Stimulated activated CD8-positive, alpha-beta memory T cell treated with anti-CD3 and anti-CD28 coated beads, Interleukin-15, amount 100 ng/mL, for 48 hours (primary cell): ENCODE measurements around the gene GPR12.
A peak's percentile ranks its signal among the peaks of the same experiment; 100 is the strongest.

Experiments
- DNase-seq, 2 donors: peaks; one replicate each; pipeline ENCODE4 v3.0.0-alpha.2; 2020; ENCODE audit warnings: low read depth in 2 of 2

The GPR12 gene, protein sequence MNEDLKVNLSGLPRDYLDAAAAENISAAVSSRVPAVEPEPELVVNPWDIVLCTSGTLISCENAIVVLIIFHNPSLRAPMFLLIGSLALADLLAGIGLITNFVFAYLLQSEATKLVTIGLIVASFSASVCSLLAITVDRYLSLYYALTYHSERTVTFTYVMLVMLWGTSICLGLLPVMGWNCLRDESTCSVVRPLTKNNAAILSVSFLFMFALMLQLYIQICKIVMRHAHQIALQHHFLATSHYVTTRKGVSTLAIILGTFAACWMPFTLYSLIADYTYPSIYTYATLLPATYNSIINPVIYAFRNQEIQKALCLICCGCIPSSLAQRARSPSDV

DNA sequence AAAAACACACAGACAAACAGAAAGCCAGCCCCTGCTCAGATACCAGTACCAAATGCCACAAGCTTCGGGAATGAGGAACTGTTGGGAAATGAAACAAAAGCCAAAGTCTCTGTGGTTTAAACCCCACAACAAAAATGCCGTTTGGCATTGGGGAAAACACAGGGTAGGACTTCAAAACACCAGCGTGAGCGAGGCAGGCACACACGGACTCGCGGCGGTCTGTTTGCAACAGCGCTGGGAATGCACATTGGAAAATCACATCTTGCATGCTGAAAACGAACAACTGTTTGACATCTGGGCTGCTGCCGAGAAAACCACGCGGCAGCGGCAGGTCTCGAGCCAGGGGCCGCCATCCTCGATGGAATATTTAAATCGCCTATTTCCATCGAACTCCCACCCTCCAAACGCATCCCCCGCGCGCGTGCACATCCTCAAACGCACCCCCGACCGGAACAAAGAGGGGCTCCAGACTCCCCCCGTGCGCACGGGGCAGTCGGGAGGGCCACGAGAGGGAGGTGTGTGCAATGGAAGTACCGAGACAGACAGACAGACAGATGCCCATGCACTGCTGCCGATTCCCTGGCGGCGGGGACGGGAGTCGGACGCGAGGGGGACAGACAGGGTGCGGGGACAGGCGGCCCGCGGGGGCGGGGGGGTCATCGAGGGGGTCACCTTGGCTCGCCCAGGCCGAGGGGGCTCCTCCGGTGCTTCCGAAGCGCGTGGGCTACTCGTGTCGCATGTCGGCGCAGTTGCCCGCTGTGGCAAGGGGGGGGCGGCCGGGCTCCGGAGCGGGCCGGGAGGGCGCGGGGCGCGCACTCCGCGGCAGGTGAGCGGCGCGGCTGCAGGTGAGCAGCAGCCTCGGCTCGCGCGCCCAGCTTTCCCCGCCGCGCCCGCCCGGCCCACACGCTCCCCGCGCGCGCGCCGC lies at the start of gene GPR12:
GPR12 (minus strand) TSS at position 880 of the 925 bp plus-strand sequence. CDS start 959 bp downstream, outside the sequence.
- DNase-seq, result no peak

DNA sequence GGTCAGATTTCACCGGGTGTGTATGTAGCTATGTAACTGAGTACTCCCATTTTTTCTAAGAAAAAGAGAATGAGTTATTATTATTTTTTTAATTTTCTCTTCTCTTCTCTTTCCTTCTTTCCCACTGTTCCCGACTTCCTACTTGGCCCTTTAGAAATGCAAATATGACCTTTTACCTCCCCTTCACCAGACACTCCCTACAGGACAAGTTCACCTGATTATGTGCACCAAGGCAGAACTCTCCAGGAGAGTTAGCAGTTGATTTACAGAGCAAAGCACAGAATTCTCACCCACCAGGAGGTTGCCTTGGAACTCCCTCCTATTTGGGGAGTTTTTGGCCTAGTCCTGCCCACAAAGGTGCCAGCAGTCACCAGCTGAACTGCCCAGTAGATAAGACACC lies 49.5 kb upstream of the GPR12 start:
- no peak for DNase-seq

DNA sequence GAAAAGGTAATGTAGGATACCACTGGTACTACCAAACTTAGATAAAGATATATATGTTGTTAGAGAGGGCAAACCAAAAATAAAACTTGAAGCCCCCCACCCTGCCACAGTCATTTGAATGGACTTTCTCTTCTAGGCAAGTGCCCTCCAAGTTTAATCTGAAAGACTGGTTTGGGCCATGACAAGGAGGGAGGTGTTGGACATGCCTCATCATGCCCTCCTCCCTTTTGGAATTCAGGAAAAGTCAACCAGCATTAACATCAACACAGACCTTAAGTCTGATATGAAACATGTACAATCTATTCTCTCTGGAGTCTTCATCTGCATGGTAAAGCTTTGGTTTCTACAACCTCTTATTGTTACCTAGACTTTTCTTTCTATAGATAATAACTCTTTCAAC lies 46.3 kb upstream of the GPR12 start:
- no peak for DNase-seq

DNA sequence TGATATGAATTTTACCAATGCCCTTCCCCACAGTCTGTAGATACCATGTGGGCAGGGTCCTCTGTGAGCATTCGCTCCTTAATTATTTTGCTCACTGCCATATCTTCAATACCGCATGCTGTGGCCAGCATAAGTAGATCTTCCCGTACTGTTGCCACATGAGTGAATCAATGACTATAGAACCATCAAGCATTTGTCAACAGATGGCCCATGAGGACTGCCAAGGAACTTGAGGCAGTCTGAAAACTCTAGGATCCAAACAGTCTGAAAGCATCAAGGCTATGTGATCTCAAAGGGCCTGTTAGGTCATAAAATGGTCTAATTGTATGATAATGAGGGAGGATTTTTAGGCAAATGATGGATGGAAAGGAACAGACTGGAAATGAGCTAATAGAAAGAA lies 27.4 kb upstream of the GPR12 start:
- DNase-seq, result no peak

DNA sequence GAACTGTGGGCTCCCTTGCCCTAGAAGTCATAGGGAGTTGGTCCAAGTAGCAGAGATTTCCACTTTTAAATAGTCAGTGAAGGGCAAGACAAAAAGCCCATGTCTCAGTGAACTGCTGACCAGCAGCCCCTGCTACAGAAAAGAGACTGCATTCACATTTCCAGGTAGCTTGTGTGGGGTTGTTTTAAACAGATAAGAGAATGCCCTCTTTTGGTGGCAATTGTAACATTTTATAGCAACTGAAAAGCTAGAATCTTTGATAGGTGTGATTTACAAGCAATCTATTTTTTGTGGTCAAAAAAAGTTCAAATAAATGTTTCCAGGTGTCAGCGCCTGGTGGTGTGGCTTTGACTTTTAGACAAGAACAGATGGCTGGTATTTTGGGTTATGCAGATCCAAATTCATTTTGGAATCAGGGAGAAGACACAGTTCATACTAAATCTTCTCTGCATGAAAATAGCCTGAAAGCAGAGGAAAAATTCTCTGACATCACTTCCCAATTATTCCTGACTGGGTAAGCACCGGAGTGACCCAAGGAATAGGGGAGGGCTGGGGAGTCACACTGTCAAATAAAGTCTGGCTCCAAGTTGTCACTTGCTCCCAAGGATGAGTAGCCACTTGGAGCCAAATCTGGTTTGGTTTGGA lies 26.2 kb upstream of the GPR12 start:
- DNase-seq, result no peak

DNA sequence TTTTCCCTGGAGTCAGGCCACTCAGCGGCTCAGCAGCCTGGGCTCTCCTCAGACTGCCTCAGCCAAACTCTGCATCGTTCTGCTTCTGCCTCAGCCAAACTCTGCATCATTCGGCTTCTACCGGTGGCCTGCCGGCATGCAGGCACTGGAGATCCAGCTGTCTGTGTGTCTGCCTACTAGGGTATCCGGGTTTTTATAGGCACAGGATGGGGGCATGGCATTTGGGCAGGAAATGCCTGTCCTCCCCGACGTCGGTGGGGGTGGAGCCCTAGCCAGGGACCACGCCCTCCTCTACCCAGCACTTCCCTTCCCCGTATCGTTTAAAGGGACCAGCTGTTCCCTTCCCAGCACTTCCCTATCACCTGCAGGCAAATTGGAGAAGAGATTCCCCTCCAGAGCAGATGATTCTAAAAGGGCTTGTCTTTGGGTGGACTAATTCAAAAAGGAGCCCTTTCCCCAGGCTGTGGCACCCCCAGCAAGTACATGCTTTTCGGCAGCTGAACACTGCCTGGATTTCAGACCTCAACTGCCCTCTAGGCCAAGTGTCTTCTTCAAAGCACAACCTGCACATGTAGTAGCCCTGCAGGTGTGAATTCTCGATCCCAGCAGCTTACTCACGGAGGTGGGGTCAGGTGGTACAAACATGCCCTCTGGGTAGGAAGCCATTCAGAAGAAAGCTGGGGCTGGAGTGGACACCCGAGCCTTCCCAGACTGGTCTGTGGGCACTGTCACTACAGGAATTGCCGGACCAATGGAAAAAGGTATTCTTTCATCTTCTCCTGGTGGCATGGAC lies 25.4 kb upstream of the GPR12 start:
- DNase-seq, result peak; percentile 6 to 12

DNA sequence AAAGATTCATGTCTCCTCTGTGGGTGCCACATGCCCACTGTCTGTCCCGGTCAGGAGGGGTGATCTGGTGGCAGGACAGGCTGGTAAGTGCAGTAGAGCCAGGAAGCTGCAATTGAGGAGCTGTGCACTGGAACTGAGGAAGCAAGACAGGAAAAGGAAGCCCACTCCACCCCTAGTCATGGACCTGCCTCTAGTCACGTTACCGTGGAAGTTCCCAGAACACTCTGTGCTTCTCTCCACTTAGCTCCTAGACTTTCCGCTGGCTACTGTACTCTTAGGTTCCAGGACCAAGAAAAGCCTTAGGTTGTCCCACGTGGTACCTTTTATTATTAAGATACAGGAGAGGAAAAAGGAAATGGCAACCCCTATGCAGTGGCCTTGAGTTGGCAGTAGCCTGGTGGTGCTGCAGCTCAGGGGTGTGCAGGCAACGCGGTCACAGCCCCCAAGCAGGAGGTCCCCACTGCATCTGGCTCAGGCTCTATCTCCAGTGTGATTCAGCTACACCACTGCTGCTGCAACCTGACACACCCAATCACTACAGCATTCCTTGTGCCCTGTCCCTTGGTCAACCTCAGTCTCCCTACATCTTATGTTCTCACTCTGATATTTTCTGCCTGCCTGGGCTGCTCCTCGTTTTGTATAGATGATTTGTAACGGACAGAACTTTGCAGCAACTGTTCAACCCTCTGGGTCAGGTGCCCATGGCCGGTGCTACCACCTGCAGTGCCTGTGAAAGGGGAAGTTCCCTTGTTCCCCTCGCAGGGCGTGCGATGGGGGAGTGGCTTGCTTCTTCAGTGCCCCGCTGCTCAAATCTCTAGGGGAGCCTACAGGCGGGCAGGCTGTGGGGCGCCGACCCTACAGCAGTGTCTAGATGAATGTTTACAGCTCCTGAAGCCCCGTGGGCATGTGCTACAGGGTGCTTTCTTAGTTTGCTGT lies 24.4 kb upstream of the GPR12 start:
- DNase-seq, result no peak

DNA sequence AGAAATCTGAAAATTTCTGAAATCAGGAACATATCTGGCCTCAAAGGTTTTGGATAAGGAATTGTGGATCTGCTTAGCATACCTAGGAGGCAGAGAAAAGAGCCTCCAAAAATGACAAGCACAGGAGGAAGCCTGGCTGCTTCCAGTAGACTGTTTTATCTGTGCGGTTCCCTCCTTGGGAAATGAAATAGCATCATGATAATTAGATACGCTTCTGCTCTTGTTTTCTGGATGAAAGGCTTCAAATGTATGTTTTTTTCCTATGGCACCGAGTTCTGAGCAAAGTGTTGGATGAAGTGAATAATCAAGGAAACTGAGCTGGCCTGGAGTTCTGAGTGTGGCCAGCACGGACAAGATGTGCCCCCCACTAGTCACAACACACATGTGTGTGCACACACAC lies 19.8 kb upstream of the GPR12 start:
- no peak for DNase-seq

DNA sequence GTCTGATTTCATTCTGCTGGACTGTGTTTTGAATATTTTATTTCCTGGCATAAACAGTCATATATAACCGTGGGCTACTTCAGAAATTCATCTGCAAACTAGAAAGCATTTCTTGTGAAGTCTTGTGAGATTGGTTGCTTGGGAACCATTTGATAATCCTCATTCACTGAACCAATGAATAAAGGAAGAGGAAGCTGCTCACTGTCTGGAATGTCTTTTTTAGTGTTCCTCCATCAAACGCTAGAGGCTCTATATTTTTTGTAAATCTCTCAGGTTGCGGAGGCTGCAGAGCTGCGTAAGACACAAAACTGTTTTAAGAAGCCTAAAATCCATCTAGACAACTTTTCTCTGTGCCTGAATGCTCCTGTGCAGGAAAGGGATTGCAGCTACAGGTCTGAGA lies 18.7 kb upstream of the GPR12 start:
- DNase-seq, result no peak

DNA sequence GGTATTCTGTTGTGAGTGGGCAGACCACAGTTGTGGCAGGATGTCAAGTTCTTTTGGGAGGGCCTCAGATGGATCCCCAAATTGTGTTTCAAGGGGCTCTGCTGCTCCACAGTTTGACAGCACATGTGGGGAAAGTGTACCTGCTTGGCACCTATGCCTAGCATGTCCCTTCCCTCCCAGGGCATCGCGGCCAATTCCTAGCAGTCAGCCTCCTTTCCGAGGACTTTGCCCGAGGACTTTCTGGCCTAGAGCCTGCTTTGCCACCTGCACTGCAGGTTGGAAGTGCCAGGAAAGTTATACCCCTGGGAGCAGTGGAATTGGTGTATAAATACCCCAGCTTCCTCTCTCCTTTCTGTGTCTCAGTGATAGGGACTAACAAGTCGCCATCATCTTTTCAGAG lies 11.9 kb upstream of the GPR12 start:
- DNase-seq, result no peak

DNA sequence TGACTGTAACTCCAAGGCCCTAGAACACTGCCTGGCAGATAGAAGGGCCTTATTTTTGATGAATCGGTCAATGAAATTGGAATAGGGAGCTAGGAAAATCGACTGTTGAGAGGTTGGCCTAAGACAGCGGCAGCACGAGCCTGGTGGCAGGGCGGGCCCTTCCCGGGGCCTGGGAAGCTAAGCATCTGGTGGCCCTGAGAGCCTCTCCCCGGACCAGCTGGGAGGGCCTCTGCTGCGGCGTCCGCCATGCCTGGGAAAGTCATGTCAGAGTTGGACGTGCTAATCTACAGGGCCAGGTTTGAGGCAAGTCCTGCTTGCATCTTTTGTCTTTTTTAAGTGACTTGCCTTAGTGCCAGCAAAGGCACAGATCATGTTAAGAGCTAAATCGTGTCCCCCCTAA lies 11.2 kb upstream of the GPR12 start:
- no peak for DNase-seq

DNA sequence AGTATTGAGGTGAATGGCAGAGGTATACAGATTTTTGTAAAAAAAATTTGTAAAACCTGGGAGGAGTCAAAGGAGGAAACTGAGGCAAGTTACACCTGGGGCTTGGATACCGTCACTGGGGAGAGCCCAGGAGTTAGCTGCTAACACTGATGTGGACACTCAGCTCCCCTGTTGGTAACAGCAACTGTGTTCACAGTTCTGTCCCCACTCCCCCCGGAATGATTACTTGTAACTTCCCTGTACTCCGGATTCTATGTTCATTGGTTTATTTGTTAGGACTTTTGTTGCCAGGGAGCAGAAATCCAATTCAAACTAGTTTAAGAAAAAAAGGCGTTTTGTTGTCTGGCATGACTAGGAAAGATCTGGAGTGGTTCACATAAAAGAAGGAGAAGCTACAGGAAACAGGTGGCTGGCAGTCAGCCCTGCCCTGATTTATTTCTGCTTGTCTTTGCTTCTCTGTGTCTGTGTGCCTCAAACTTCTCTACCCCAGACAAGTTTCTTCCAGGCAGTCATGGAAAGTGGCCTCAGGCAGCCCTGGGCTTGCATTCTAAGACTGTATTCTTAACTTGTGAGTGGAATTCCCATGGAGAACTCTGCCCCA lies 2.3 kb upstream of the GPR12 start:
- DNase-seq, result no peak

DNA sequence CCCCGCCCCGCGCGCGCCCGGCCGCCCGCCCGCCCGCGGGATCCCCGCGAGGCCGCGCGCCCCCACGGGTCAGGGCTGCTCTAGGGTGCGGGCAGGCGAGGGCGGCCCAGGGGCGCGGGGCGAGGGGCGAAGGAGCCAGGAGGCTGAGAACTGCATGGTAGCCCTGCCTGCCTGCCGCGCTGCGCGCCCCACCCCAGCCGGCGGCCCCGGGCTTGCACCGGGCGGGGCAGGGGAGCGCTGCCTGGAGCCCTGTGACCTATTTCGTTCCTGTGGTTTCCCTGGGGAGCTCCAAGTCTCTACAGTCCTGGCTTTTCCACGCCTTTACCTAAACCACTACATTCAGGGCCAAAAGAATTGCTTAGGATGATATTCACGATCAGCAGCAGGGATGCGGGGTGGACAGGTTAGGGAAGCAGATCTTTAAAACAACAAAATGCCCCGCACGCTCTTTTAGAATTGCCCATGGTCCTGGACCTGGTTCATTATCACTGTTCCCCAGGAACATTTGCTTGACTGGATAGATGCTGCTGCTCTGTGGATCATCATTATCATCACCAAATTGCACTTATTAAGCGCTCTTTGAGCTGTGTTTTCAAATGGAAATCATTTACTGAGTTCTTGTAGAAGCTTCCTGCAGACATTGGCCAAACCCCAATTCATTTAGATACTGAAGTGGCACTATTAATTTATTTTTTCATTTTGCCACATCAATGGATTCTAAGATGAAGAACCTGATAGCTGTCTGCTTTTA lies 421 bp upstream of the GPR12 start:
- DNase-seq, result no peak

DNA sequence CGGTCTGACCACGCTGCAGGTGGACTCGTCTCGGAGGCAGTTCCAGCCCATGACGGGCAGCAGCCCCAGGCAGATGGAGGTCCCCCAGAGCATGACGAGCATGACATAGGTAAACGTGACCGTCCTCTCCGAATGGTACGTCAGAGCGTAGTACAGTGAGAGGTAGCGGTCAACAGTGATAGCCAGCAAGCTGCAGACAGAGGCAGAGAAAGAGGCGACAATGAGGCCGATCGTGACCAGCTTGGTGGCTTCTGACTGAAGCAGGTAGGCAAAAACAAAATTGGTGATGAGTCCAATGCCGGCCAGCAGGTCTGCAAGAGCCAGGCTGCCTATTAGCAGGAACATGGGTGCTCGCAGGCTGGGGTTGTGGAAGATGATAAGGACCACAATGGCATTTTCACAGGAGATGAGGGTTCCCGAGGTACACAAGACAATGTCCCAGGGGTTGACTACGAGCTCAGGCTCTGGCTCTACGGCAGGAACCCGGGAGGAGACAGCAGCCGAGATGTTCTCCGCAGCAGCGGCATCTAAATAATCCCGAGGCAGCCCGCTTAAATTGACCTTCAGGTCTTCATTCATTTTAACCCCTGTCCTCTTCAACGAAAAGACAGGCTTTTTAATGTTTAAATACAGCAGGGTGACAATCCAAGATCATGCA lies 1.2 kb downstream of the GPR12 start:
- no peak for DNase-seq

DNA sequence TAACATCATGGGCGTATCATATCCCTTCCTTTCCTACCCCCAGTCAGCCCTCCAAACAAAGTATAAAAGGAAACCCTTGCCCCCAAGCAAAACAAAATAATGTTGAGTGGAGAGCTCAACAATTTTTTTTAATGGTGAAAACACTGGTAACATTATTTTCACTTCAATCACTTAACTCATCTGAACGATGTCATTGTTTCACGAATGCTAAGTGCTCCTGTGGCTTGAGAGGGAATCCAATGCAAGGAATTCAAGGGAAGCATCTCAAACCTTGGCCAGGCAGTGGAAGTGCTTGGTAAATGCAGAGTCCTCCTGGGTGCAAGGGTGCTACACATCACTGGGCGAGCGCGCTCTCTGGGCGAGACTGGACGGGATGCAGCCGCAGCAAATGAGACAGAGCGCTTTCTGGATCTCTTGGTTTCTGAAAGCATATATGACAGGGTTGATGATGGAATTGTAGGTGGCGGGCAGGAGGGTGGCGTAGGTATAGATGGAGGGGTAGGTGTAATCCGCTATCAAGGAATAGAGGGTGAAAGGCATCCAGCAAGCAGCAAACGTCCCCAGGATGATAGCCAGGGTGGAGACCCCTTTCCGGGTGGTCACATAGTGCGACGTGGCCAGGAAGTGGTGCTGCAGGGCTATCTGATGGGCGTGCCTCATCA lies 2.0 kb downstream of the GPR12 start:
- DNase-seq, result no peak

DNA sequence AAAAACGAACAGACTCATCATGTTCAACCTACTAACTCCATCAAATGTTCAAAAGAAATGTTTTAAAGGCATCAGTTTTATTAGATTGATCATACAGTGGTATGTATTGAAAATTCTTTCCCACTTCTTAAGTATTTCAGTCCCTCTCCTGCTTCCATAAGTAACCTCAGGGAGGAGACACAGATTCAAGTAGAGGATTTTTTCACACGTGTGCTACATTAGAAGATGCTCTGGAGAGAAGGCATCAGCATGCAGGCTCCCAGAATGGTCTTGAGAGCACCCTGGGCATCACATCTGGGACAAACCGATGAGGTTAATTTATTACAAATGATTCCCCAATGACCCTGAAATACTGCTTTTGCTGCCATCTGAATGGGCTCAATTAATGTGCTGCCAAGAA lies 3.6 kb downstream of the GPR12 start:
- DNase-seq, result no peak

DNA sequence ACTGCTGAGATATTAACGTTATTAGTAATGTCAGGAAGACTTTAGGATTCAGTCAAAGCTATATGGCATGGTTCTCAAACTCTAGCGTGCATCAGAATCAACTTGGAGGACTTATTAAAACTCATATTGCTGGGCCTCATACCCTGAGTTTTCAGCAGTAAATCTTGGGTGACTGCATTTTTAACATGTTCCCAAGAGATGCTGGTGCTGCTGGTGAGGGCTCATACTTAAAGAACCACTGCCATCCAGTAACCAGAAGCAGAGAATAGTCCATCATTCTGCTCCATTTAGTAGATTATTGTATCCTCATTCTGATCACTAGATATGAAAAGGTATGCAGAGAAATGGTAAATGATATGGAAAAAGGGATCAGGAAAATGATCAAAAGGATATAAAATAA lies 7.9 kb downstream of the GPR12 start:
- no peak for DNase-seq

DNA sequence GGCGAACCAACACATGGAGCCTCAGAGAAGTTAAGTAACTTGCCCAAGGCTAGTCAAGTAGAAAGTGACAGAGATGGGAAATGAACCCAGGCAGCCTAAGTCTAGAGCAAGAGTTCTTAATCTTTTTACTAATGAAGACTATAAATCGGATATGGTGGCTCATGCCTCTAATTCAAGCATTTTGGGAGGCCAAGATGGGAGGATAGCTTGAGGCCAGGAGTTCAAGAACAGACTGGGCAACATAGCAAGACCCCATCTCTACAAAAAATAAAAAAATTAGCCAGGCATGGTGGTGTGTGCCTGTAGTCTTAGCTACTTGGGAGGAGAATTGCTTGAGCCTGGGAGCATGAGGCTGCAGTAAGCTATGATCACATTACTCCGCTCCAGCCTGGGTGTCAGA lies 10.7 kb downstream of the GPR12 start:
- DNase-seq, result no peak
